NCI-H128 (cell line): ENCODE data around the gene CACNG6.
"Not testable (repeated sequence)": the region's sequence is repeated elsewhere in the genome, so short reads cannot be mapped to it uniquely, and the experiment has no call there.

Source experiments
- DNase-seq: peaks from one replicate; lab custom pipeline; 2025; ENCODE audit not compliant: unreplicated experiment; lab: John Stamatoyannopoulos, UW

The CACNG6 gene, protein sequence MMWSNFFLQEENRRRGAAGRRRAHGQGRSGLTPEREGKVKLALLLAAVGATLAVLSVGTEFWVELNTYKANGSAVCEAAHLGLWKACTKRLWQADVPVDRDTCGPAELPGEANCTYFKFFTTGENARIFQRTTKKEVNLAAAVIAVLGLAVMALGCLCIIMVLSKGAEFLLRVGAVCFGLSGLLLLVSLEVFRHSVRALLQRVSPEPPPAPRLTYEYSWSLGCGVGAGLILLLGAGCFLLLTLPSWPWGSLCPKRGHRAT

GRCh38 chr19:53991224-53992113 lies at the start of gene CACNG6:
TSS of gene CACNG6 (plus strand) at chr19:53991637. CDS start at chr19:53992878, 1,241 bp downstream.
- DNase-seq: no peak

- DNase-seq: no peak
Observed at GRCh38 chr19:53942001-53942786, 49.2 kb upstream of the CACNG6 start.

GRCh38 chr19:53944416-53944815 lies 47.0 kb upstream of the CACNG6 start:
- no peak for DNase-seq

DNA sequence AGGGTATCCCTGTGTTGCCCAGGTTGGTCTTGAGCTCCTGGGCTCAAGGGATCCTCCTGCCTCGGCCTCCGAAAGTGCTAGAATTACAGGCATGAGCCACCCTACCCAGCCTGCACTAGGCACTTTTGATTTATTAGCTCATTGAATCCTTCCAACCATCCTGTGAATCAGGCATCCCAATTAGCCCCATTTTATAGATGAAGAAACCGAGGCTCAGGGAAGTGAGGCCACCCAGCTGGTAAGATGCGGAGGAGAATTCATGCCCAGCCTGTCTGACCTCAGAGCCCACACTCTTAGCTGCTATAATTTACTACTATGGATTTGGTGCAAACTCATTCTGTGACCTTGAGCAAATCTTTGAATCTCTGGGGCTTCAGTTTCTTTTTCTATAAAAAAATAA lies 46.5 kb upstream of the CACNG6 start:
- no peak for DNase-seq

DNA sequence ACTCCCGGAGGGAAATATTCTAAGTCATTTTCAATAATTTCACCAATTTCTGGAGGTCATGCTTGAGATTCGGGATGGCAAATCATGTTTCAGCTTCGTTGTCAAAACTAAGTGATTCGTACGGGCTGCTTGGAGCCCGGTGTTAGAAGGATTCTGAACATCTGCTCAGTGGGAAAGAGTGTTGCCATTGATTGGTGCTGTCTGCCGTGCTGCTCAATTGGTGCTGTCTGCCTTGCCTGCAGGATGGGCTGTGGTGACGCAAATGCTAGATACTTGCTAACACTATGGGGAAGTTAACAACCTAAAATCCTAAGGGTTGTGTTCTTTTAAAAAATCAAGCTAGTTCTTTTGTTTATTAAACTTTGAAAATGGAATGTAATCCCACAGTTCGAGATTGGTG lies 46.0 kb upstream of the CACNG6 start:
- no peak for DNase-seq

GRCh38 chr19:53945998-53946397 lies 45.4 kb upstream of the CACNG6 start:
- no peak for DNase-seq

DNA sequence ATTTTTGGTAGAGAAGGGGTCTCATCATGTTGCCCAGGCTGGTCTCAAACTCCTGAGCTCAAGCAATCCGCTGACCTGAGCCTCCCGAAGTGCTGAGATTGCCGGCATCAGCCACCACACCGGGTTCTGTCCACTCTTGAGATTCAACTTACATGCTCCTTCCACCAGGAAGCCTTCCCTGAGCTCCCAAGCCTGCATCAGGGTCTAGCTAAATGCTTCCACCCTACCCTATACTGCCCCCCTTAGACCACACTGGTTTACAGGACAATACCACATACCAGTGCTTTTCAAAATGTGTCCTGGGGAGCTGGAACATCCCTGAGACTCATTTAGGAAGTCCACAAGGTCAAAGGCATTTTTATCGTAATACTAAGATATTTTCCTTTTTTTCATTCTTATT lies 43.8 kb upstream of the CACNG6 start:
- no peak for DNase-seq

GRCh38 chr19:53948611-53949010 lies 42.8 kb upstream of the CACNG6 start:
- DNase-seq: not testable (repeated sequence)

GRCh38 chr19:53951436-53951835 lies 40.0 kb upstream of the CACNG6 start:
- no peak for DNase-seq

- DNase-seq: no peak
Observed at GRCh38 chr19:53951947-53952346, 39.5 kb upstream of the CACNG6 start.

GRCh38 chr19:53953383-53953782 lies 38.1 kb upstream of the CACNG6 start:
- DNase-seq: no peak

GRCh38 chr19:53957448-53958167 lies 33.8 kb upstream of the CACNG6 start:
- no peak for DNase-seq

DNA sequence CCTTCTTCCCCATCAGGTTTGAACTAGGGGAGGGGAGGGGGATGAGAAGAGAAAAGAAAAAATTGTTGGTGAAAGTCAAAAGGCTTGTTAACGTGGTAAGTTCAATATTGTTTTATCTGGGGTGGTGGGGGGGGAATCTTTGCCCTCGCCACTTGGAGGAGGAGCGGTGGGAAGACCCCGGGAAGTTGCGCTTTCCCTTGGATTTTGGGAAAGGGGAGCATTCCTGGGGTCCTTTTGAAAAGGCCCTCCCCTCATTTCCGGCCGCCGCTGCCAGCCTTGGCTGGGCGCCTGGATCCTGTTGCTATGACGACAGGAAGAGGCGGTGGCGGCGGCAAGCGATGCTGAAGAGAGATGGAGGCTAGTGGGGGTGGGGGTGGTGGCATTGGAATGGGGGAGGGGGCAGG lies 33.3 kb upstream of the CACNG6 start:
- no peak for DNase-seq

GRCh38 chr19:53958823-53959757 lies 32.3 kb upstream of the CACNG6 start:
- DNase-seq: no peak

DNA sequence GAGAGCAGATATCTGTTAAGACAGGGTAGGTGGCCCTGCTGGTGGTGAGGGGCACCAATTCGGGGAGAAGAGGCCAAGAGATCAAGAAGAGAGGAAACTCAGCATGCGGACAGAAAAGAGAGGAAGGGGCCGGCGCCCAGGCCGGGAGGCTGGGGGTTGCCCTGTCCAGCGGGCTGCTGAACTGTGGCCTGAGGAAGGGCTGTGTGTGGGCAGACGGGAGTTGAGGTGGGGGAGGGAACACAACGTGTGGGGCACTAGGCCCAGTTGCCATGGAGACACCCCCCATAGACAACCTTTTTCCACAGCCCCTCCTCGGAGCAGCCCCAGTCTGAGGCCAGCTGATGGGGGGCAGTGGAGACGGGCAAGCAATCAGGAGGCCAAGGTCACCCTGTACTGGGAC lies 31.2 kb upstream of the CACNG6 start:
- DNase-seq: no peak

- DNase-seq: no peak
Observed at GRCh38 chr19:53960886-53961285, 30.6 kb upstream of the CACNG6 start.

- DNase-seq: no peak
Observed at GRCh38 chr19:53961523-53962356, 29.7 kb upstream of the CACNG6 start.

GRCh38 chr19:53962887-53963431 lies 28.5 kb upstream of the CACNG6 start, which contains the start of gene CACNG8:
TSS of gene CACNG8 (plus strand) at chr19:53962937.
- no peak for DNase-seq

GRCh38 chr19:53965091-53965490 lies 26.3 kb upstream of the CACNG6 start:
- DNase-seq: no peak
